Loucy (cell line): Measurements from ENCODE around the gene MRPL57.

Experiments
- H2AFZ ChIP-seq: fragments of 200-600 bp; sonication (generic); 2 replicates; pipeline ENCODE4 v1.6.0; 2016; ENCODE audit warnings: antibody characterized with exemption, mild to moderate bottlenecking, low read length, moderate library complexity
- H3F3A ChIP-seq: fragments of 200-600 bp; 2 replicates; pipeline ENCODE4 v1.6.0; 2016; ENCODE audit warnings: antibody characterized with exemption, low read depth, mild to moderate bottlenecking
- H3K27me3 ChIP-seq: fragments of 200-600 bp; sonication (generic); 2 replicates; pipeline ENCODE4 v1.6.1; 2014; ENCODE audit warnings: low read length, mild to moderate bottlenecking; ENCODE audit not compliant: insufficient read depth, poor library complexity, severe bottlenecking
- H3K36me3 ChIP-seq: fragments of 200-600 bp; sonication (generic); 2 replicates; pipeline ENCODE4 v1.6.1; 2016; ENCODE audit warnings: low read length; ENCODE audit not compliant: insufficient read depth
- H3K4me1 ChIP-seq: fragments of 200-600 bp; sonication (generic); 2 replicates; pipeline ENCODE4 v1.5.1; 2014; ENCODE audit warnings: low read length, mild to moderate bottlenecking; ENCODE audit not compliant: insufficient read depth, poor library complexity, severe bottlenecking
- H3K4me2 ChIP-seq: fragments of 200-600 bp; sonication (generic); 2 replicates; pipeline ENCODE4 v1.6.0; 2014; ENCODE audit warnings: antibody characterized with exemption, low read length, low read depth, mild to moderate bottlenecking; ENCODE audit not compliant: poor library complexity, severe bottlenecking
- H3K4me3 ChIP-seq: fragments of 200-600 bp; sonication (generic); 2 replicates; pipeline ENCODE4 v1.5.1; 2014; ENCODE audit warnings: low read length, mild to moderate bottlenecking, mixed read lengths; ENCODE audit not compliant: poor library complexity, severe bottlenecking
- H3K79me2 ChIP-seq: fragments of 200-600 bp; sonication (generic); 2 replicates; pipeline ENCODE4 v1.6.1; 2014; ENCODE audit warnings: low read length; ENCODE audit not compliant: insufficient read depth
- H3K9ac ChIP-seq: fragments of 200-600 bp; sonication (generic); 2 replicates; pipeline ENCODE4 v1.6.0; 2014; ENCODE audit warnings: mild to moderate bottlenecking, low read depth, low read length, moderate library complexity; ENCODE audit not compliant: poor library complexity, severe bottlenecking
- H3K9me2 ChIP-seq: fragments of 200-600 bp; sonication (generic); replicated peaks from 2 replicates; pipeline ENCODE4 v1.6.1; 2016; ENCODE audit warnings: low read depth, low read length, mixed read lengths
- H3K9me3 ChIP-seq: fragments of 200-600 bp; sonication (generic); 2 replicates; pipeline ENCODE4 v1.6.1; 2014; ENCODE audit warnings: mild to moderate bottlenecking, antibody characterized with exemption, low read length, low read depth; ENCODE audit not compliant: insufficient read depth
- H4K20me1 ChIP-seq: fragments of 200-600 bp; sonication (generic); 2 replicates; pipeline ENCODE4 v1.6.0; 2014; ENCODE audit warnings: antibody characterized with exemption, low read length, mild to moderate bottlenecking; ENCODE audit not compliant: insufficient read depth, poor library complexity, severe bottlenecking
- EZH2phosphoT487 ChIP-seq: fragments of 200-600 bp; IDR thresholded peaks from 2 replicates; pipeline ENCODE4 v1.6.1; 2018; ENCODE audit warnings: antibody characterized with exemption, mild to moderate bottlenecking, moderate library complexity, borderline replicate concordance
- TF ChIP-seq, protein P1 (sequence below): fragments of 200-600 bp; sonication (generic); conservative IDR thresholded peaks from 2 replicates; pipeline ENCODE4 v1.5.1; 2014; ENCODE audit warnings: mild to moderate bottlenecking, antibody characterized with exemption, low read length

MRPL57 gene

GRCh38 chr13:21148557-21149258 lies 27.8 kb upstream of the MRPL57 start:
- no peaks in the 10 kb centered on the region for H3K9me3 ChIP-seq
- no peak overlapping the region for H3K4me2 ChIP-seq
- no peak overlapping the region for H3K4me3 ChIP-seq
- H4K20me1 ChIP-seq, result peaks cover 30% of the 10 kb centered on the region
- H3K36me3 ChIP-seq, result peaks cover 28% of the 10 kb centered on the region
- no peaks in the 10 kb centered on the region for H3K27me3 ChIP-seq
- H3K9ac ChIP-seq, result no peak overlapping the region
- H2AFZ ChIP-seq, result no peak overlapping the region
- TF ChIP-seq, protein P1, sequence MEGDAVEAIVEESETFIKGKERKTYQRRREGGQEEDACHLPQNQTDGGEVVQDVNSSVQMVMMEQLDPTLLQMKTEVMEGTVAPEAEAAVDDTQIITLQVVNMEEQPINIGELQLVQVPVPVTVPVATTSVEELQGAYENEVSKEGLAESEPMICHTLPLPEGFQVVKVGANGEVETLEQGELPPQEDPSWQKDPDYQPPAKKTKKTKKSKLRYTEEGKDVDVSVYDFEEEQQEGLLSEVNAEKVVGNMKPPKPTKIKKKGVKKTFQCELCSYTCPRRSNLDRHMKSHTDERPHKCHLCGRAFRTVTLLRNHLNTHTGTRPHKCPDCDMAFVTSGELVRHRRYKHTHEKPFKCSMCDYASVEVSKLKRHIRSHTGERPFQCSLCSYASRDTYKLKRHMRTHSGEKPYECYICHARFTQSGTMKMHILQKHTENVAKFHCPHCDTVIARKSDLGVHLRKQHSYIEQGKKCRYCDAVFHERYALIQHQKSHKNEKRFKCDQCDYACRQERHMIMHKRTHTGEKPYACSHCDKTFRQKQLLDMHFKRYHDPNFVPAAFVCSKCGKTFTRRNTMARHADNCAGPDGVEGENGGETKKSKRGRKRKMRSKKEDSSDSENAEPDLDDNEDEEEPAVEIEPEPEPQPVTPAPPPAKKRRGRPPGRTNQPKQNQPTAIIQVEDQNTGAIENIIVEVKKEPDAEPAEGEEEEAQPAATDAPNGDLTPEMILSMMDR, result no peak
- no peak for TF ChIP-seq EZH2phosphoT487
- peaks cover 33% of the 10 kb centered on the region for H3K79me2 ChIP-seq
- no peaks in the 10 kb centered on the region for H3F3A ChIP-seq
- peaks cover 15% of the 10 kb centered on the region for H3K4me1 ChIP-seq
- no peaks in the 10 kb centered on the region for H3K9me2 ChIP-seq

DNA sequence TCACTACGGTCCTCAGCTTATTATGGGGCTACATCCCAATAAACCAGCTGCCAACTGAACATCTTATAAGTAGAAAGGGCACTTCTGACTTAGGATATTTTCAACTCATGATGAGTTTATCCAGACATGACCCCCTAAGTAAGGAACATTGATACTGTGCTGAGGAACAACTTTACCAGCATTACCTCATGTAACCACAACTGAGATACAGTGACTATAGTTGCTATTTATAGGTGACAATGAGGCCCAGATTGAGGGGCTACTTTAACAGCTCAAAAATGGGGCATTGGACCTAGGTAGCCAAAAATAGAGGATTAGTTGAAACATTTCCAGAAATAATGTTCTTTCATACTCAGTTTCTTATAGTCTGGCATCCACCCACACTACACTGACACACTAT lies 26.9 kb upstream of the MRPL57 start:
- Histone ChIP-seq H3K36me3 (peaks cover 28% of the 10 kb centered on the region), H3K4me3 (no peak overlapping the region), H3K9ac (no peak overlapping the region), H2AFZ (no peak overlapping the region), H3K9me3 (no peaks in the 10 kb centered on the region), H3F3A (no peaks in the 10 kb centered on the region), H4K20me1 (peaks cover 22% of the 10 kb centered on the region), H3K27me3 (no peaks in the 10 kb centered on the region), H3K4me1 (peaks cover 10% of the 10 kb centered on the region), H3K9me2 (no peaks in the 10 kb centered on the region), H3K4me2 (peak overlapping the region; percentile 11), H3K79me2 (peaks cover 24% of the 10 kb centered on the region)
- no peak for TF ChIP-seq EZH2phosphoT487
- TF ChIP-seq, protein P1, result no peak

DNA sequence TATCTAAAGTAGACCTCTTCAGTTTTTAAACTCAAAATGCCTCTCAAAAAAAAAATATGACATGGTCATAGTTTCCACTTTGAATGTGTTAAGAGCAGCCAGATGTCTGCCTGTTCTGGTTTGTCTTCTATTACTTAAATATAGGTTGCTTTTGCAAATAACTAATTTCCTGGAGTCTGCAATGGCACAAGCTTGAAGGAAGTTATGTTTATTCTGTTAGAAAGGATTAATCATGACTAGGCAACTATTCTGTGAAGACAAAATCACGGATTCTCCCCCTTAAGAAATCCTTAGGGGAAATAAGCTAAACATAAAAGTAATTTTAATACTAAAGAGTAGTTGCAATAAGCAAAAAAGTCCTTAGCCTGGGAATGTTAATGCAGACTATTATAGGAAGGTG lies 26.4 kb upstream of the MRPL57 start:
- no peaks in the 10 kb centered on the region for H3K9me2 ChIP-seq
- H3K9me3 ChIP-seq, result no peaks in the 10 kb centered on the region
- H3F3A ChIP-seq, result no peaks in the 10 kb centered on the region
- TF ChIP-seq, protein P1, result no peak
- TF ChIP-seq EZH2phosphoT487, result no peak
- no peaks in the 10 kb centered on the region for H3K27me3 ChIP-seq
- peaks cover 18% of the 10 kb centered on the region for H4K20me1 ChIP-seq
- no peak overlapping the region for H3K9ac ChIP-seq
- H2AFZ ChIP-seq, result no peak overlapping the region
- H3K4me2 ChIP-seq, result peak overlapping the region; percentile 11
- peaks cover 20% of the 10 kb centered on the region for H3K79me2 ChIP-seq
- peaks cover 9% of the 10 kb centered on the region for H3K4me1 ChIP-seq
- H3K4me3 ChIP-seq, result no peak overlapping the region
- peaks cover 32% of the 10 kb centered on the region for H3K36me3 ChIP-seq
